Cortex of kidney (tissue), 1 donor: Measurements from ENCODE around the gene KDM8.
"Not testable (repeated sequence)": the region's sequence is repeated elsewhere in the genome, so short reads cannot be mapped to it uniquely, and the experiment has no call there.

Experiments used
- DNase-seq: peaks from one replicate; lab custom pipeline; 2025; lab: John Stamatoyannopoulos, UW

KDM8 gene

GRCh38 chr16:27243725-27244362, 40.5 kb downstream of the KDM8 start:
- DNase-seq, result no peak

GRCh38 chr16:27244363-27244755, 41.0 kb downstream of the KDM8 start:
- DNase-seq, result no peak

GRCh38 chr16:27245276-27246172, 42.2 kb downstream of the KDM8 start:
- no peak for DNase-seq

- no peak for DNase-seq
These were observed 43.1 kb downstream of the KDM8 start for GRCh38 chr16:27246439-27246838.

- DNase-seq, result not testable (repeated sequence)
These were observed 43.8 kb downstream of the KDM8 start for GRCh38 chr16:27247076-27247475.

- no peak for DNase-seq
These were observed 44.7 kb downstream of the KDM8 start for GRCh38 chr16:27248036-27248435.

- DNase-seq, result not testable (repeated sequence)
These were observed 45.6 kb downstream of the KDM8 start for GRCh38 chr16:27248886-27249285.

- DNase-seq, result no peak
These were observed 48.3 kb downstream of the KDM8 start for GRCh38 chr16:27251541-27252205.

GRCh38 chr16:27252206-27252585, 48.9 kb downstream of the KDM8 start:
- no peak for DNase-seq

GRCh38 chr16:27253526-27253930, 50.2 kb downstream of the KDM8 start:
- no peak for DNase-seq

GRCh38 chr16:27254262-27254811, 51.0 kb downstream of the KDM8 start:
- no peak for DNase-seq

- DNase-seq, result no peak
These were observed 53.5 kb downstream of the KDM8 start for GRCh38 chr16:27256861-27257260.

GRCh38 chr16:27257271-27257670, 53.9 kb downstream of the KDM8 start:
- DNase-seq, result no peak

- DNase-seq, result no peak
These were observed 55.0 kb downstream of the KDM8 start for GRCh38 chr16:27258241-27258734.

GRCh38 chr16:27259710-27260109, 56.4 kb downstream of the KDM8 start:
- DNase-seq, result no peak

GRCh38 chr16:27262904-27263423, 59.6 kb downstream of the KDM8 start:
- not testable (repeated sequence) for DNase-seq

- no peak for DNase-seq
These were observed 60.8 kb downstream of the KDM8 start for GRCh38 chr16:27264151-27264550.

GRCh38 chr16:27265982-27266381, 62.7 kb downstream of the KDM8 start:
- DNase-seq, result no peak

GRCh38 chr16:27267037-27267677, 63.8 kb downstream of the KDM8 start:
- no peak for DNase-seq

GRCh38 chr16:27268376-27269299, 65.3 kb downstream of the KDM8 start, which contains the start of gene NSMCE1:
Gene NSMCE1, minus strand, starts transcription at chr16:27268772. Its CDS starts 11,202 bp downstream, at chr16:27257570.
- no peak for DNase-seq
